Astrocyte of the cerebellum (primary cell): ENCODE data around the gene HTR2B.
"Not testable (repeated sequence)": the region's sequence is repeated elsewhere in the genome, so short reads cannot be mapped to it uniquely, and the experiment has no call there.

ENCODE experiments used
- DNase-seq: peaks from one replicate; pipeline ENCODE4 v3.0.0-alpha.2; 2011; ENCODE audit warnings: low read depth
- H3K4me3 ChIP-seq: 2 replicates; pipeline ENCODE4 v1.5.1; 2011; ENCODE audit warnings: mild to moderate bottlenecking, low read depth, low read length, moderate library complexity
- CTCF ChIP-seq: IDR thresholded peaks from 2 replicates; pipeline ENCODE4 v1.5.1; 2012; ENCODE audit warnings: low read length, low read depth, moderate library complexity, mild to moderate bottlenecking; ENCODE audit errors: missing control alignments
- in situ Hi-C: cut with HindIII; loops from 2 replicates; pipeline ENCODE4 v1.10.0; 2017; ENCODE audit warnings: low sequenced_read_pairs

Gene HTR2B

GRCh38 chr2:231159306-231159705 is 34.5 kb upstream of the HTR2B start:
- DNase-seq = no peak
- in situ Hi-C loops = no loop called here
- H3K4me3 ChIP-seq = no peak overlapping the region
- no peak for TF ChIP-seq CTCF

GRCh38 chr2:231152800-231153557 is 28.1 kb upstream of the HTR2B start:
- no peak for DNase-seq
- no peak overlapping the region for H3K4me3 ChIP-seq
- no peak for TF ChIP-seq CTCF
- in situ Hi-C loops = no loop called here

GRCh38 chr2:231146665-231147064 is 21.8 kb upstream of the HTR2B start:
- no peak overlapping the region for H3K4me3 ChIP-seq
- DNase-seq = no peak
- no peak for TF ChIP-seq CTCF
- in situ Hi-C loops = loop anchor here (10.0 kb wide), 1 partner anchor 78 kb away; no protein-coding TSS in a partner anchor

GRCh38 chr2:231144896-231145295 is 20.1 kb upstream of the HTR2B start:
- H3K4me3 ChIP-seq = no peak overlapping the region
- TF ChIP-seq CTCF = no peak
- in situ Hi-C loops = loop anchor here (10.0 kb wide), 1 partner anchor 80 kb away; no protein-coding TSS in a partner anchor
- DNase-seq = no peak

DNA sequence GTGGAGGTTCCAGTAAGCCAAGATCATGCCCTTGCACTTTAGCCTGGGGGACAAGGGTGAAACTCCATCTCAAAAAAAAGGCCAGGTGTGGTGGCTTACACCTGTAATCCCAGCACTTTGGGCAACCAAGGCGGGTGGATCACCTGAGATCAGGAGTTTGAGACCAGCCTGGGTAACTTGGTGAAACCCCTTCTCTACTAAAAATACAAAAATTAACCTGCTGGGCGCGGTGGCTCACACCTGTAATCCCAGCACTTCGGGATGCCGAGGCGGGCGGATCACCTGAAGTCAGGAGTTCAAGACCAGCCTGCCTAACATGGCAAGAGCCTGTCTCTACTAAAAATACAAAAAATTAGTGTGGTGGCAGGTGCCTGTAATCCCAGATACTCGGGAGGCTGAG is 16.0 kb upstream of the HTR2B start:
- H3K4me3 ChIP-seq, DNase-seq: not testable (repeated sequence)
- in situ Hi-C loops = loop anchor here (10.0 kb wide), 1 partner anchor 84 kb away; no protein-coding TSS in a partner anchor

- DNase-seq = no peak
- in situ Hi-C loops = loop anchor here (10.0 kb wide), 1 partner anchor 85 kb away; no protein-coding TSS in a partner anchor
- TF ChIP-seq CTCF = no peak
- no peak overlapping the region for H3K4me3 ChIP-seq
These were observed 15.0 kb upstream of the HTR2B start for GRCh38 chr2:231139796-231140195.

- DNase-seq = no peak
- in situ Hi-C loops = no loop called here
- H3K4me3 ChIP-seq = no peak overlapping the region
- TF ChIP-seq CTCF = no peak
These were observed 13.9 kb upstream of the HTR2B start for GRCh38 chr2:231138699-231139098.
